ENCODE data around the gene AIG1. TPM values are rescaled to one million over a fixed set of nuclear protein-coding genes. Genes with fewer than 3 reads are reported as not detected.
"Not testable (repeated sequence)": the region's sequence is repeated elsewhere in the genome, so short reads cannot be mapped to it uniquely, and the experiment has no call there.

Gene AIG1
- total RNA-seq, 1 donor from 2014 or later: 11.0 TPM

DNA sequence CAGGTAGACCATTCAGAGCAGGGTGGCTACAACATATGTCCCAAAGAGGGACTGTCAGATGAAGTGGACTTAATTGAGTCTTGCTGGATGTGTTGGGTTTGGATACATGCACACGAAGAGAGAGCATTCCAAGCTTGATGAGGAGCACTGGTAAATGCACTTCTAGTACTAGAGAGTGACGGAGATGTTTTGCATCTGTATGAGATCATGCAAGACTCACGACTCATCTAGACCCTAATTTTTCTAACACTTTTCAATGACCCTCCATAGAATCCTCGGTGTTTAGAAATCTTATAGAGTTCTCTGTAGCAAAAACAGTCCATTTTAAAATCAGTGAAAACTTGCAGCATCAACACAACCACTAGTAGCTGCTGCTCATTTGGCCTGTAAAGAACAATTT is 4.8 kb upstream of the AIG1 start:
- no peak for DNase-seq (ENCODE audit: low read depth in 2 of 2)

DNA sequence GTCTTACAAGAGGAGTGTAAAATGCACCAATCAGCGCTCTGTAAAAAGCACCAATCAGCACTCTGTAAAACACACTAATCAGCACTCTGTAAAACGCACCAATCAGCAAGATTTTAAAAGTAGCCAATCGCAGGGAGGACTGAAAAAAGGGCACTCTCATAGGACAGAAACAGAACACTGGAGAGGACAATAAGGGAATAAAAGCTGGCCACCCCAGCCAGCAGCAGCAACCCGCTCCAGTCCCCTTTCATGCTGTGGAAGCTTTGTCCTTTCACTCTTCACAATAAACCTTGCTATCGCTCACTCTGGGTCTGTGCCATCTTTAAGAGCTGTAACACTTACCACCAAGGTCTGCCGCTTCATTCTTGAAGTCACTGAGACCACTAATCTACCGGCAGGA is 1.7 kb upstream of the AIG1 start:
- no peak for DNase-seq (ENCODE audit: low read depth in 2 of 2)

DNA sequence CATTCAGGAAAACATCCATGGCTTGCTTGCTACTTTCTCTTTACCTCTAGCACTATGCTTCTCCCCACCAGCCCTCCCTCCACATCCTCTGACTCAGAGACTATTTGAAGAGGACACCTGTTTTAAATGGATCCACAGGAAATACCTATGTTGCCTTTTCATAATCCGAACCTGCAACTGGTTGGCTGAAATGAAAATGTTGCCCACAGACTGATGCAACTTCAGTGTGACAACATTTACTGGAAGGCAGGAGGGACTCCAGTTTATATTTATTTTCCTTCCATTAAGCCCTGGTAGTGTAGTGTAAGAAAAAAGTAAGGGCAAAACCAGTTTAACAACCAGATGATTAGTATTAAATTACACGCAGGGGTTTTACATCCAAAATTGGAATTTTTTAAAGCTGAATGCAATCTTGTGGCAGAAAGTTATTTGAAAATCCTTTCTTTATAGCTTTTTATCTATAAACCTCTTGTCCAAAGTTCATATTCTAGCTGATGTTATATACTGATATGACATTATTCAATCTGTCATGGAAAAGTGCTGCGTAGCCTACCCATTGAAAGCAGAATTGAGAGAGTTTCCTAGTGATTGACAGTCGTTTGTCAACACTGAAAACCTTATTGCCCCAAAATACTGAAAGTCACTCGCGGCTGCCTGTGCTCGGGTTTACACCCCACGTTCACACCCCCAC is 881 bp upstream of the AIG1 start:
- DNase-seq (ENCODE audit: low read depth in 2 of 2): peak; percentile 77 to 90

- peak; percentile 85 for DNase-seq (ENCODE audit: low read depth in 2 of 2)
Measured at GRCh38 chr6:143060354-143060805, 309 bp upstream of the AIG1 start.

GRCh38 chr6:143061597-143062385 is 1.1 kb downstream of the AIG1 start:
- no peak for DNase-seq (ENCODE audit: low read depth in 2 of 2)

- no peak for DNase-seq (ENCODE audit: low read depth in 2 of 2)
Measured at GRCh38 chr6:143062551-143062950, 1.9 kb downstream of the AIG1 start.

- DNase-seq (ENCODE audit: low read depth in 2 of 2): no peak
Measured at GRCh38 chr6:143063631-143064030, 2.9 kb downstream of the AIG1 start.

- DNase-seq (ENCODE audit: low read depth in 2 of 2): no peak
Measured at GRCh38 chr6:143064271-143064670, 3.6 kb downstream of the AIG1 start.

- no peak for DNase-seq (ENCODE audit: low read depth in 2 of 2)
Measured at GRCh38 chr6:143064951-143065683, 4.4 kb downstream of the AIG1 start.

DNA sequence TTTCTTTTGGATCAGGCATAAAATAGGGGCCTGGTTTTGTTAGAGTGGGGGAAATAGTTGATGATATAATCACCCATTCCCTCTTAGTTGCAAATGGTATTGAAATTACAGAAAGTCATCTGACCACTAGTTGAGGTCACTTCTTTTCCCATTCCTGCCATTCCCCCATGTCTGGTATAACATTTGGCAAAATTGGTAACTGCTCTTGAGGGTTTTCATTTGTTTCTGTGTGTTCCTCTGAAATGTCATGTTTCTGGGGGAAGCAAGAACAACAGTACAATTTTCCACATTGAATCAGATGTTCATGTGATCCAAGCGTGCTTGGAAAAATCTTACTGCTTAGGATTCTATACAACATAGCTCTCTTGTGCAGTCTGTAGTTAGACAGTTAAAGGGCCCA is 7.3 kb downstream of the AIG1 start:
- no peak for DNase-seq (ENCODE audit: low read depth in 2 of 2)

- DNase-seq (ENCODE audit: low read depth in 2 of 2): no peak
Measured at GRCh38 chr6:143074101-143074500, 13.4 kb downstream of the AIG1 start.

DNA sequence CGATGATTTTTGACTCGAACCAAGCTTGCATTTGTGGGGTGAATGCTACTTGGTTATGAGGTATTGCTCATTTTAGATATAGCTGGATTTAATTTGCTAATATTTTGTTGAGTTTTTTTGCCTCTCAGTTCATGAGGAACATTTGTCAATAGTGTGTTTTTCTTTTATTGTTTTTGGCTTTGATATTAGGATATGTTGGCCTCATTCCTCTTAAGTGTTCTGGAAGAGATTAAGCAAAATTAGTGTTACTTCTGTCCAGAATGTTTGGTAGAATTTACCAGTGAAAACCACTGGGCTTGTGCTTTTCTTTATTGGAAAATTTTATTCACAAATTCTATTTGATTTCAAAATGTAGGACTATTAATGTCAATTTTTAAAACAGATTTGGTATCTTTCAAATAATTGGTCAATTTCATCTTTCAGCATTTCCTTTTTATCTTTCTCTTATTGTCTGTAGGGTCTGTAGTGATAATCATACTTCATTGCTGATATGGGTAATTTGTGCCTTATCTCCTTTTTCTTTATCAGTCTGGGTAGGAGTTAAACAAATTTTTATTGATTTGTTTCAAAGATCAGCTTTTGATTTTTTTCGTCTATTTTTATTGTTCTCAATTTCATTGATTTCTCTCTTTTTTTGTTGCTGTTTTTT is 14.1 kb downstream of the AIG1 start:
- no peak for DNase-seq (ENCODE audit: low read depth in 2 of 2)

DNA sequence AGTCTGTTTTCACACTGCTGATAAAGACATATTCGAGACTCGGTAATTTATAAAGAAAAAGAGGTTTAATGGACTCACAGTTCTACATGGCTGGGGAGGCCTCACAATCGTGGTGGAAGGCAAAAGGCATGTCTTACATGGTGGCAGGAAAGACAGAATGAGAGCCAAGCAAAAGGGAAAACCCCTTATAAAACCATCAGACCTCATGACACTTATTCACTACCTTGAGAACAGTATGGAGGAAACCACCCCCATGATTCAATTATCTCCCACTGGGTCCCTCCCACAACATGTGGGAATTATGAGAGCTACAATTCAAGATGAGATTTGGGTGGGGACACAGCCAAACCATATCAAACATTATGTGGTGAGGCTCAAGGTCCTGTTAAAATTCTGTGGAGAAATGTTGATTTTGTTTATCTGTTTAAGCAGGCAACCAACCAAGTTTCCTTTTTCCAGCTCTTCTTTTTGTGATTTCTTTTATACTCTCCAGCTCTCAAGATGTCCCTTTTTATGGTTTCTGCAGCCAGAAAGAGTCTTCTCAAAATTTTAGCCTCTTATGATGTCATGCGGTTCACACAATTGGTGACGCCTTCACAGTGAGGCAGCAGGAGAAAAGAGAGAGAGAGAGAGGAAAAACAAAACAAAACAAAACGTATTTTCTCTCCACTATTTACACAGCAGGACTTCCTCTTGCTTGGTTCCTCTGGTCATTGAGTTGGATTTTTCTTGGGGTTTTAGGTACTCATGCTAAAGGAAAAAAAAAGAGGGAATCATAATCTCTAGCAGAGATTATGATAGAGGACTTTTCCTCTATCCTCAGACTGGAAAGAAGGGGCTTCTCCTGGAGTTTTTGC is 18.0 kb downstream of the AIG1 start:
- no peak for DNase-seq (ENCODE audit: low read depth in 2 of 2)

- DNase-seq (ENCODE audit: low read depth in 2 of 2): no peak
Measured at GRCh38 chr6:143079325-143079640, 18.6 kb downstream of the AIG1 start.

GRCh38 chr6:143082274-143082673 is 21.6 kb downstream of the AIG1 start:
- DNase-seq (ENCODE audit: low read depth in 2 of 2): not testable (repeated sequence)

- not testable (repeated sequence) for DNase-seq (ENCODE audit: low read depth in 2 of 2)
Measured at GRCh38 chr6:143084019-143084418, 23.3 kb downstream of the AIG1 start.

DNA sequence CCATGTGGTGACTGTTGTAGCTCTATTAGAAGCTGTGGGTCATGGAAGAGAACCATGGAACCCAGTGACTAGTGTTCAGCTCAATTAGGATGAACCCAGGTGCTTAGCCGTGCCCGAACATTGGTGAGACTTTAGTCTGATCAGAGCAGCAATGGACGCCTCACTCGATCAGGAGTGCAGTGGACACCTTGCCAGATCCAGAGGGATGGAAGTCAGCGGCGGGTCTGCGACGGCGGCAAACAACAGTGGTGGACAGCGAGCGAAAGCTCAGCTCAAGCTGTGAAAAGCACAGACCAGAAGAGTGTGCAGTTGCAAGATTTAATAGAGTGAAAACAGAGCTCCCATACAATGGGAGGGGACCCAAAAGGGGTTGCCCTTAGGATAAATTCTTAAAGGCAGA is 26.6 kb downstream of the AIG1 start:
- not testable (repeated sequence) for DNase-seq (ENCODE audit: low read depth in 2 of 2)

DNA sequence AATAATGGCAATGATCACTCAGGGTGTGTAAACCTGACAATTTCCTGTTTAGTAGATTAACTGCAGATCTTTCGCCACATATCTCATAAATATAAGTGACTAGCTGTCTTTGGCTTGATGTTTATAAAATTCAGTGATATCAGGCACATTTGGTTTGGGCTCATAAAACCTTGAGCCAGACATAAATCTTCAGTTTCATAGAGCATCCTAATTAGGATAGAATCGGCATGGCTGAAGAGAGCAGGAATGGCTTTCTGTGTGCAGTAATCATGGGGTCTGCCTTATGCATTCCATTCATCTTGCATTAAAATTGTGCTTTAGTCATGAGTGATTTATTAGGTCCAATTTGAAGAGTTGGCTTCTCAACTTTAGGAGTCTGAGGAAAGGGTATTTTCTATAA is 27.2 kb downstream of the AIG1 start:
- no peak for DNase-seq (ENCODE audit: low read depth in 2 of 2)

GRCh38 chr6:143090314-143091044 is 29.8 kb downstream of the AIG1 start:
- DNase-seq (ENCODE audit: low read depth in 2 of 2): no peak

DNA sequence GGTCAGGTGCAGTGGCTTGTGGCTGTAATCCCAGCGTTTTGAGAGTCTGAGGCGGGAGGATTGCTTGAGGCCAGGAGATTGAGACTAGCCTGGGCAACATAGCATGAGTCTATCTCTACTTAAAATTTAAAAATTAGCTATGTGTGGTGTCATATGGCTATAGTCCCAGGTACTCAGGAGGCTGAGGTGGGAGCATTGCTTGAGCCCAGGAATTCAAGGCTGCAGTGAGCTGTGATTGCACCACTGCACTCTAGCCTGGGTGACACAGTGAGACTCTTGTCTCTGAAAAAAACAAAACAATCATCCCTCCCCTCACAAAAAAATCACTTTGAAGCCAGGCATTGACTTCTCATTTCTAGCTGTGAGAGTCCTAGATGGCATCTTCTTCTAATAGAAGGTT is 32.1 kb downstream of the AIG1 start:
- no peak for DNase-seq (ENCODE audit: low read depth in 2 of 2)
